Measurements from ENCODE around the gene CCT6A. TPM values are rescaled to one million over a fixed set of nuclear protein-coding genes. Genes with fewer than 3 reads are reported as not detected.

The CCT6A gene
- total and polyA plus RNA-seq, 9 of the 15 experiments (the other 6 are each of a cell fraction or from before 2014, with no cell fraction given), result 244 to 708 (median 387) TPM

GRCh38 chr7:56051339-56052191 lies at the start of gene CCT6A, which contains the start of gene PSPH (continued):
- TF ChIP-seq ZNF212 (CRISPR knock-in tag; IDR thresholded peaks at IDR 0.05) (no peak), RFX1 (IDR thresholded peaks at IDR 0.05) (no peak), CHD7 (IDR thresholded peaks at IDR 0.05; ENCODE audit: low read depth, low read length) (no peak), TAL1 (IDR thresholded peaks at IDR 0.05) (no peak), SRSF3 (IDR thresholded peaks at IDR 0.05; ENCODE audit: insufficient read depth, low read length) (no peak), SMAD3 (CRISPR knock-in tag; conservative IDR thresholded peaks at IDR 0.05) (no peak), RBM34 (IDR thresholded peaks at IDR 0.05; ENCODE audit: borderline replicate concordance, insufficient read depth, low read length) (no peak), ZNF655 (CRISPR knock-in tag; IDR thresholded peaks at IDR 0.05) (no peak), SMARCA5 (IDR thresholded peaks at IDR 0.05) (no peak), KAT8 (IDR thresholded peaks at IDR 0.05; ENCODE audit: low read depth) (no peak), HSF4 (CRISPR knock-in tag; IDR thresholded peaks at IDR 0.05; ENCODE audit: borderline replicate concordance) (no peak)
